HEK293 (cell line): ENCODE results near the gene BCL2L1.

Experiments used
- MEIS1 ChIP-seq: sonication (generic); formaldehyde crosslinking; IDR thresholded peaks from 2 replicates; pipeline ENCODE4 v1.8.1; 2022; ENCODE audit warnings: missing genetic modification reagents, mild to moderate bottlenecking, borderline replicate concordance
- MZF1 ChIP-seq: fragments of 450-650 bp; formaldehyde crosslinking; IDR thresholded peaks from 2 replicates; pipeline ENCODE4 v1.5.1; 2017; ENCODE audit warnings: missing biosample characterization, missing genetic modification characterization, borderline replicate concordance
- PATZ1 ChIP-seq: fragments of 450-650 bp; formaldehyde crosslinking; IDR thresholded peaks from 2 replicates; pipeline ENCODE4 v1.5.1; 2016; ENCODE audit warnings: missing biosample characterization, missing genetic modification characterization
- RBAK ChIP-seq: fragments of 450-650 bp; formaldehyde crosslinking; IDR thresholded peaks from 2 replicates; pipeline ENCODE4 v1.5.1; 2016; ENCODE audit warnings: missing biosample characterization, missing genetic modification characterization
- TCF7L2 ChIP-seq: IDR thresholded peaks from 2 replicates; pipeline ENCODE4 v1.6.1; 2011; ENCODE audit warnings: low read depth, mild to moderate bottlenecking, inconsistent platforms, low read length, moderate library complexity, borderline replicate concordance
- ZNF175 ChIP-seq: fragments of 450-650 bp; formaldehyde crosslinking; IDR thresholded peaks from 2 replicates; pipeline ENCODE4 v1.5.1; 2016; ENCODE audit warnings: missing biosample characterization, missing genetic modification characterization
- ZNF266 ChIP-seq: fragments of 450-650 bp; formaldehyde crosslinking; IDR thresholded peaks from 2 replicates; pipeline ENCODE4 v1.5.1; 2016; ENCODE audit warnings: missing biosample characterization, missing genetic modification characterization, low read depth
- ZNF776 ChIP-seq: fragments of 450-650 bp; formaldehyde crosslinking; IDR thresholded peaks from 2 replicates; pipeline ENCODE4 v1.5.0; 2017; ENCODE audit warnings: missing biosample characterization, missing genetic modification characterization, borderline replicate concordance
- ZXDB ChIP-seq: fragments of 450-650 bp; formaldehyde crosslinking; IDR thresholded peaks from 2 replicates; pipeline ENCODE4 v1.5.1; 2016; ENCODE audit warnings: missing biosample characterization, missing genetic modification characterization
- TF ChIP-seq, protein P1 (sequence below): fragments of 450-650 bp; formaldehyde crosslinking; IDR thresholded peaks from 2 replicates; pipeline ENCODE4 v1.5.1; 2016; ENCODE audit warnings: missing biosample characterization, missing genetic modification characterization
- TF ChIP-seq, protein P2 (sequence below): fragments of 450-650 bp; formaldehyde crosslinking; optimal IDR thresholded peaks from 2 replicates; pipeline ENCODE3; 2016; ENCODE audit warnings: missing biosample characterization, mild to moderate bottlenecking, missing genetic modification characterization

DNA sequence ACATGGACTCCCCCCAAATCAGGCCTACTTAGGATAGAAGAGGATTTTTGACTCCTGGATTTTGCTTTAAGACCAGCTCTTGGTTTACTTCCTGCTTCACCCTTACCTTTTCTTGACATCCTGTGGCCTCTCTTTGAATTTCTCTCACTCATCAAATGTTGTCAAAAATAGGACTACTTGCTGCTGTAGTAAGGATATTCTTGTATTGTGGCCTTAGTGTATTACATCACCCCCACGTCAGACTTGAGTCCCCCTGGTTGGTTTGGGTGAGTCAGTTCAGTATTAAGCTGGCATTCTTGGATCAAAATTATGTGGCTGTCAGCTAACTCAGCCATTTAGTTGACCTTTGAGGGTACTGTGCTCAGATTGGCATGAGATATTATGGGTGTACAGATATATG is 17.5 kb upstream of the BCL2L1 start:
- TF ChIP-seq PATZ1 (tag by site-specific recombination) (no peak), TCF7L2 (no peak), ZNF266 (tag by site-specific recombination) (no peak), ZNF175 (no peak), RBAK (tag by site-specific recombination) (no peak), ZXDB (tag by site-specific recombination) (no peak; the same call in 1 of the 2 replicates), MZF1 (no peak), ZNF776 (tag by site-specific recombination) (no peak), MEIS1 (CRISPR knock-in tag) (no peak)
- TF ChIP-seq, protein P1, sequence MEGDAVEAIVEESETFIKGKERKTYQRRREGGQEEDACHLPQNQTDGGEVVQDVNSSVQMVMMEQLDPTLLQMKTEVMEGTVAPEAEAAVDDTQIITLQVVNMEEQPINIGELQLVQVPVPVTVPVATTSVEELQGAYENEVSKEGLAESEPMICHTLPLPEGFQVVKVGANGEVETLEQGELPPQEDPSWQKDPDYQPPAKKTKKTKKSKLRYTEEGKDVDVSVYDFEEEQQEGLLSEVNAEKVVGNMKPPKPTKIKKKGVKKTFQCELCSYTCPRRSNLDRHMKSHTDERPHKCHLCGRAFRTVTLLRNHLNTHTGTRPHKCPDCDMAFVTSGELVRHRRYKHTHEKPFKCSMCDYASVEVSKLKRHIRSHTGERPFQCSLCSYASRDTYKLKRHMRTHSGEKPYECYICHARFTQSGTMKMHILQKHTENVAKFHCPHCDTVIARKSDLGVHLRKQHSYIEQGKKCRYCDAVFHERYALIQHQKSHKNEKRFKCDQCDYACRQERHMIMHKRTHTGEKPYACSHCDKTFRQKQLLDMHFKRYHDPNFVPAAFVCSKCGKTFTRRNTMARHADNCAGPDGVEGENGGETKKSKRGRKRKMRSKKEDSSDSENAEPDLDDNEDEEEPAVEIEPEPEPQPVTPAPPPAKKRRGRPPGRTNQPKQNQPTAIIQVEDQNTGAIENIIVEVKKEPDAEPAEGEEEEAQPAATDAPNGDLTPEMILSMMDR (tag by site-specific recombination): no peak
- TF ChIP-seq, protein P2, sequence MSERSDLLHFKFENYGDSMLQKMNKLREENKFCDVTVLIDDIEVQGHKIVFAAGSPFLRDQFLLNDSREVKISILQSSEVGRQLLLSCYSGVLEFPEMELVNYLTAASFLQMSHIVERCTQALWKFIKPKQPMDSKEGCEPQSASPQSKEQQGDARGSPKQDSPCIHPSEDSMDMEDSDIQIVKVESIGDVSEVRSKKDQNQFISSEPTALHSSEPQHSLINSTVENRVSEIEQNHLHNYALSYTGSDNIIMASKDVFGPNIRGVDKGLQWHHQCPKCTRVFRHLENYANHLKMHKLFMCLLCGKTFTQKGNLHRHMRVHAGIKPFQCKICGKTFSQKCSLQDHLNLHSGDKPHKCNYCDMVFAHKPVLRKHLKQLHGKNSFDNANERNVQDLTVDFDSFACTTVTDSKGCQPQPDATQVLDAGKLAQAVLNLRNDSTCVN (tag by site-specific recombination): no peak
